Cardiac septum (tissue), 1 donor: Measurements from ENCODE around the gene NDUFV3. TPM values are rescaled to one million over a fixed set of nuclear protein-coding genes. Genes with fewer than 3 reads are reported as not detected.
"Not testable (repeated sequence)": the region's sequence is repeated elsewhere in the genome, so short reads cannot be mapped to it uniquely, and the experiment has no call there.

Experiments
- DNase-seq: peaks from one replicate; pipeline ENCODE4 v3.0.0-alpha.2; 2020; ENCODE audit warnings: low spot score
- intact Hi-C: fragments of 100-400 bp; cut with DNase I; formaldehyde crosslinking; loops from one replicate; pipeline ENCODE4 v1.14.0; 2022
- long read RNA-seq: library from polyadenylated mRNA; unstranded; transcript quantifications from one replicate; pipeline ENCODE4 v2.0.0, GENCODE V29; 2021
- total RNA-seq: library from RNA; stranded (reverse); fragmentation: NEBNext Ultra II Directional; extraction: Animal tissue kit (Norgen Biotek cat#: 25700); gene quantifications from one replicate; pipeline ENCODE4 v1.2.1, GENCODE V29; 2021
- donor health status: DM: no; HTN: no; CAD: no.

Gene NDUFV3
- total RNA-seq, result 46.7 TPM
- long read RNA-seq, full-length matches to known transcripts, result 113 of 128 reads
- long read RNA-seq, partial matches to known transcripts, result 8 of 128 reads
- long read RNA-seq, other reads (novel, unspliced or antisense), result 7 of 128 reads

- intact Hi-C loops, result loop anchor here (2.0 to 5.0 kb wide), 2 partner anchors 14 to 79 kb away; partner anchors contain the start of genes PKNOX1 and WDR4
- DNase-seq, result peak; percentile 100
These were observed at the start of gene NDUFV3 for GRCh38 chr21:42892931-42893755. TSS of gene NDUFV3 (plus strand) at chr21:42893309. CDS start at chr21:42893334, 25 bp downstream.

DNA sequence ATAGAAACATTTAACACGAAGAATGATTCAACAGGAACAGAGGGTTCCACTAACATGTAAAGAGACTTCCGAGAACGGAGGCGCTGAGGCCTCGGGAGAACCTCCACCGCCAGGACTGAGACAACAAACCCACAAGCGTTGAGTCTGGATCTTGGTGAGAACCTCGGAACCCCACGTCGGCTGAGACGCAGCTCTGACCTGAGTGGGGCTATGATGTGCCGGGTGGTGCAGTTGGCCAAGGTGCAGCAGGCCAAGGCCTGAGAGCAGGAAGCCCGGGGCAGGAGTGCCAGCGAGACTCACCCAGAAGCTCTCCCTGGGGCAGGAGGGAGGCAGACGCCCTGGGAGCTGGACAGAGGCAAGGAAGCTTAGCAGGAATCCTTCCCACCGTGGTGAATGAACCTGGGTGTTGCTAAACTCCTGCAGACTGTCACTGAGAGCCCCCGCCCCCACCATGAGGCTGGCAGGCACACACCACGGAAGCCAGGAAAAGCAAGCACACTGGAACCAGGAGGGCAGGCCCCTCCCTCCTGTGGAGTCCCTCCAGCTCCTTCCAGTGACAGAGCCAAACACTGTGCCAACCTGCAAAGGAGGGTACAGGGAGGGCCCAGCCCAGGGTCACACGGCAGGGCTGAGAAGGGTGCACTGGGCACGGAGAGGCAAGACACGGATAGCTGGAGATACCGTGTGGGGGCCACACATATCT lies 48.5 kb upstream of the NDUFV3 start:
- DNase-seq, result peak; percentile 78
- intact Hi-C loops, result no loop called here

DNA sequence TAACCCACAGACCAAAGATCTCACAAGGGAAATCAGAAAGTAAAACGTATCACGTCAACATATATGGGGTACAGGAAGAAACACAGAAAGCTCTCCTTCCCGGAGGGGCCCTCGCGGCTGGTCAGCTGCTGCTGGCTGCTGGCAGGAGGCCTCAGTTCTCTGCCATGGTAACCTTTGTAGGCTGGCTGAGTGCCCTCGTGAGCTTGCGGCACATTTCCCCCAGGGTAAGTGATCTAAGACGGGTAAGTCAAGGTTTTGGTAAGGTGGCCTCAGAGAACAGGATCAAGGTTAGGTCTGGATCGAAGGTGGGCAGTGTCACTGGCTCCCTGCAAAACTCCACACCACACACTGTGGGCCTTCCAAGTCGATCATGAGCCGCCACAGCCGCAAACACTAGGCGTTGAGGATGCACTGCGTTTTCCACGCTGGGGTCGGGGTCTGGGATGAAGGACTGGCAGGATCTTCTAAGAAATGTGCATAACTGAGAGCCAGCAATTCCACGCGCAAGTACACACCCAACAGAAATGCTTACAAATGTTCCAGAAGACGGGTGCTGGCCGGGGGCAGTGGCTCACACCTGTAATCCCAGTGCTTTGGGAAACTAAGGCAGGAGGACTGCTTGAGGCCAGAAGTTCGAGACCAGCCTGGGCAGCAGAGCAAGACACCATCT lies 47.7 kb upstream of the NDUFV3 start:
- intact Hi-C loops, result no loop called here
- peak; percentile 78 for DNase-seq

GRCh38 chr21:42846221-42846620 lies 46.9 kb upstream of the NDUFV3 start:
- peak; percentile 70 for DNase-seq
- intact Hi-C loops, result no loop called here

- peak; percentile 38 for DNase-seq
- intact Hi-C loops, result no loop called here
These were observed 45.9 kb upstream of the NDUFV3 start for GRCh38 chr21:42847051-42847707.

DNA sequence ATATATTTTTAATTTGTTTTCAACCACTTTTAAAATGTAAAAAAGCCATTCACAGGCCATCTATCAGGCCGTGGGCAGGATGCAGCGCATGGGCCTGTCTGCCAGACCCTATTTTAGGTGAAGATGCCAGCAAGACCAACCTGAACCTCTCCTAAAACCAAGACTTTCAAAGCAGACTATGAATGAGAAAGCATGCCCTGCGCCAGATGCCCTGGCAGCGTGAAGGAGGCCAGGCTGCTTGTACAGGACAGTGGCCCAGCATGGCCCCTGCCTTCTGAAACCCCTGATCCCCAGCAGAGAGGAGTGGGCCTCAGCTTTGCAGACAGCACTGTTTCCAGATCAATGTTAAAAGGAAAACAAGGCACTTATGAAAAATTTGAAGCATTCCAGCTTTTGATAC lies 45.4 kb upstream of the NDUFV3 start:
- intact Hi-C loops, result no loop called here
- DNase-seq, result no peak

- intact Hi-C loops, DNase-seq: not testable (repeated sequence)
These were observed 44.8 kb upstream of the NDUFV3 start for GRCh38 chr21:42848144-42848931.

GRCh38 chr21:42848932-42849758 lies 44.0 kb upstream of the NDUFV3 start:
- no peak for DNase-seq
- intact Hi-C loops, result no loop called here

DNA sequence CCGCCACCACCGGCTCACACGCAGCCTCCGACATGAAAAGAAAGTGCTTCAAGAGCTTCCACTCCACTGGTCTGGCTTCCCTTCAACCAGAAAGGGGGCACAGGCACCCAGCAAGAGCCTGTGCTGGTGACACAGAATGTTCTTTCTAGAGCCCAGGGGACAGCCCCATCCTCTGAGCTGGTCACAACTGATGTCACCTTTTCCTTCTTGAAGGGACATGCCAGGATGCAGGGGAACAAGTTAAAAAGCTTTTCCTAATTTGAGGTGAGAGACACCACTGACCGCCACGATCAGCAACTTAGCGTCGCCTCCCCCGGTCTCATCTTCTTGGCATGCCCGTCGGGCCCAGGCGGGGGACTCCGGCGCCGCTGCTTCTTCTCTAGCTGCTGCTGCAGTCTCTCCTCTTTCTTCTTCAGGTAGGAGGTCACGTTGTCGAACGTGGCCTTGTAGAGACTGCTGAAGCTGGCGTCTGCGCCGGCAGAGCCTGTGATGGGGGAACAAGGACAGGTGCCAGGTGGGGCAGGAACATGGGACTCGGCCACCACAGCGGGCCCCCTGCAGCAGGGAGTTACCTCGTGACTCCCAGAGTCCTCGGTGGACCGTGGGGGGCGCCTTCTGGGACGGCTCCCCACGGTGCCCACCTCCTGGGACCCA lies 43.2 kb upstream of the NDUFV3 start:
- no peak for DNase-seq
- intact Hi-C loops, result no loop called here

GRCh38 chr21:42850463-42850862 lies 42.6 kb upstream of the NDUFV3 start:
- intact Hi-C loops, result no loop called here
- no peak for DNase-seq

GRCh38 chr21:42850866-42851391 lies 42.2 kb upstream of the NDUFV3 start:
- intact Hi-C loops, result no loop called here
- DNase-seq, result no peak

DNA sequence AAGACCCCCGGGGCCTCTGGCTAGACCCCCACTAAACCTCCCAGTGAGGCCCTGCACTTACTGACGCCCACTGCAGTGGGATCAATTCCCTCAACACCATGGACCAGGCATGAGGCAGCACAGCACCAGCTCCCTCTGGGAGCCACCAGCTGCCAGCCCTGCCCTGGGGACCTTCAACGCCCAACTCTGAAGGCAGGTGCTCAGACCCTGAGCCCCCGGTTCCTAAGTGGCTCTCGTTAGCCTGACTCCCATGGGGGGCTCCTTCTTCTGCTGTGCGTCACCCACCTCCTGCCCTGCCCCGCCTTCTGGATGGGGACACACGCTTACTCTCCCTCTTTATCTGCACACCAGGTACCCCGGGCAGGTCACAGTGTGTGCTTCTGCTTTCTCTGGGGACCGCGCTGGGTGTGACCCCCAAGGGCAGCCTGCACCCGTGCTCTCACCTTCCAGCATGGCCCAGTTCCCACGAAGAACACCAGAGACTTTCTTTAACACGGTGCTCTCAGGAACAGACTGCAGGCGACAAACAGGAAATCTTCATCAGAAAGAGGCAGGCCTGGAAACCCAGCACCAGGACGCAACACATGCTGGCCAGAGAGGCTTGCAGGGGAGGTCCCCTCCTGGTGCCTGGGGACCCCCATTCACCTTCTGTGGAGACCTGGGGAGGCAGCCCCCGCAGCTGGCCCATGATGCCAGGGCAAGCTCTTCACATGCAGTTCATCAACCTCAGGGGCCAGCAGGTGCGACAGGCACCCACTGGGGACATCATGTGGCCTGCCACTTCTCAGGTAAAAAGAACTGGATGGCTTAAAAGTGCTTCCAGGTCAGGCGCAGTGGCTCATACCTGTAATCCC lies 41.1 kb upstream of the NDUFV3 start:
- intact Hi-C loops, result no loop called here
- DNase-seq, result no peak

DNA sequence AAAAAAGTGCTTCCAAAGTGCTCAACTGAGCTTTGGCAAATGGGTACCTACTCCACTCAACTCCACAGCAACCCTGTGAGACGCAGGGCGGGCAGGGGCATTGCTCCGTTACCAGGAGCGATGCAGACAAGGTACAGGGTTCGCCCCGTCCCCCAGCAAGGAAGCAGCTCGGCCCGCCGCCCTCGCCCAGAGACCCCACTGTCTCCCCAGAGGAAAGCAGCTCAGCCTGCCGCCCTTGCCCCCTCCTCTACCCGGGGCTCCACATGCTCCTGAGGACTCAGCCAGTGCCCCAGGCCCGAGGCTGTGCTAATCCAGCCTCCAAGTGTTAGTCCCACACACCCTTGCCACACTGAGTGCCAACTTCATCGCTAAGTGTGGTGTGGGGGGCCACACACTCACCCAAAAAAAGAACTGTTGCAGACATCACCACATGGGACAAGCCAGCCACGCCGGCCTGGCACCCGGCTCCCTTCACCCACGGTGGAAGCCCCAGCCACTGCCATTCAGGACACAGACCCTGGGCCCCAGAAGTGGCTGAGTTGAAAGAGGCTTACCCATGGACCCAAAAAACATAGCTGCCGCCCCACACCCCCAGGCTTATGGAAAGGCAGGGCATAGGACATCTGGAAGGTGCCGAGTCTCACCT lies 40.1 kb upstream of the NDUFV3 start:
- DNase-seq, result no peak
- intact Hi-C loops, result no loop called here

- intact Hi-C loops, result no loop called here
- DNase-seq, result no peak
These were observed 39.5 kb upstream of the NDUFV3 start for GRCh38 chr21:42853621-42854020.

GRCh38 chr21:42854246-42855010 lies 38.7 kb upstream of the NDUFV3 start:
- DNase-seq, result no peak
- intact Hi-C loops, result no loop called here
